SK-N-MC (cell line): ENCODE measurements around the gene SIPA1L3.
"Not testable (repeated sequence)": the region's sequence is repeated elsewhere in the genome, so short reads cannot be mapped to it uniquely, and the experiment has no call there.

Experiments
- DNase-seq: peaks from one replicate; pipeline ENCODE4 v3.0.0-alpha.2; 2011; ENCODE audit warnings: low read depth, low spot score
- H3K27ac ChIP-seq: fragments of 200-600 bp; sonication (generic); 2 replicates; pipeline ENCODE4 v1.5.1; 2016; ENCODE audit warnings: mixed run types
- H3K36me3 ChIP-seq: fragments of 200-600 bp; sonication (generic); 2 replicates; pipeline ENCODE4 v1.6.1; 2017; ENCODE audit warnings: antibody characterized with exemption, low read length, mixed read lengths; ENCODE audit not compliant: insufficient read depth
- H3K4me3 ChIP-seq: fragments of 200-600 bp; sonication (generic); 2 replicates; pipeline ENCODE4 v1.5.1; 2016
- H3K9ac ChIP-seq: fragments of 200-600 bp; sonication (generic); 2 replicates; pipeline ENCODE4 v1.8.0; 2017; ENCODE audit warnings: mixed run types, mixed read lengths; ENCODE audit not compliant: insufficient read length
- H3K9me3 ChIP-seq: fragments of 200-600 bp; sonication (generic); 2 replicates; pipeline ENCODE4 v1.6.1; 2017; ENCODE audit warnings: low read depth, mild to moderate bottlenecking, antibody characterized with exemption, low read length, moderate library complexity, mixed read lengths
- EZH2 ChIP-seq: fragments of 200-600 bp; sonication (generic); IDR thresholded peaks from one replicate; pipeline ENCODE4 v1.6.1; 2017; ENCODE audit warnings: antibody characterized with exemption
- FOXP2 ChIP-seq: optimal IDR thresholded peaks from 2 replicates; pipeline ENCODE3; 2011; ENCODE audit warnings: mild to moderate bottlenecking, moderate library complexity; ENCODE audit not compliant: insufficient read depth; ENCODE audit errors: extremely low read length, control extremely low read depth
- POLR2AphosphoS5 ChIP-seq: IDR thresholded peaks from 2 replicates; pipeline ENCODE4 v1.6.1; 2012; ENCODE audit warnings: mild to moderate bottlenecking, low read depth, low read length, borderline replicate concordance

The SIPA1L3 gene

DNA sequence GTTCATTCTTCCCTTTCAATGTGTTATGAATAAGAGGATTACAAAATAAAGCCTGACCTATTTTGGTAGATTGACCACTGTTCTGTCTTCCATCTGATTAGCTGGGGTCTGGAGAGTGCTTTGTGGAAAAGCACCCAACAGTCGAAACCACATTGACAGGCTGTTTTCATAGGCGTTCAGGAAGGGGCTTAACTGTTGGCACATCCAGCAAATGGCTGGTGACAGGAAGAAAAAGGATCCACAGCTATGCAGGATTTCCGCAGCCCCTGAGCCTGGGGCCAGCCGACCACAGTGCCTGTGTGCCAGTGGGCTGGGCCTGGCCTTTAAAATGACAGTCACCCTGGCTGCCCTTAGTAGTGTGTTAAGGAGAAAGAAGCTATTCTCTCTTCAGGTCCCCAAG is 113.3 kb downstream of the SIPA1L3 start:
- no peak for DNase-seq
- H3K9me3 ChIP-seq: no peaks in the 10 kb centered on the region
- no peak overlapping the region for H3K9ac ChIP-seq
- H3K4me3 ChIP-seq: no peak overlapping the region
- TF ChIP-seq EZH2 (no peak), FOXP2 (no peak), POLR2AphosphoS5 (no peak)
- H3K36me3 ChIP-seq: no peaks in the 10 kb centered on the region
- H3K27ac ChIP-seq: no peak overlapping the region

DNA sequence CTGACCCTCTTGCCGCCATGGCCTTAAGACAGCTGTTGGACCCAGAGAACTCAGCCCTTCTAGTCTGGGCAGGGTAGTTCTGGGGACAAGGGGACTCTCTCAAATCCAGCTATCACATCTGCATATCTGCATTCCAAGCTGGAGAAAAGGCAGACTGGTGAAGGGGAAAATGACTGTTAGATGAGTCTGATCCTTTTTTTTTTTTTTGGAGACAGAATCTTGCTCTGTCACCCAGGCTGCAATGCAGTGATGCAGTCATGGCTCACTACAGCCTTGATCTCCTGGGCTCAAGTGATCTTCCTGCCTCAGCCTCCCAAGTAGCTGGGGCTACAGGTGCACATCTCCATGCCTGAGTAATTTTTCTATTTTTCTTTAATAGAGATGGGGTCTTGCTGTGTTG is 114.3 kb downstream of the SIPA1L3 start:
- TF ChIP-seq FOXP2 (no peak), POLR2AphosphoS5 (no peak), EZH2 (no peak)
- Histone ChIP-seq H3K9ac (no peak overlapping the region), H3K4me3 (no peak overlapping the region)

DNA sequence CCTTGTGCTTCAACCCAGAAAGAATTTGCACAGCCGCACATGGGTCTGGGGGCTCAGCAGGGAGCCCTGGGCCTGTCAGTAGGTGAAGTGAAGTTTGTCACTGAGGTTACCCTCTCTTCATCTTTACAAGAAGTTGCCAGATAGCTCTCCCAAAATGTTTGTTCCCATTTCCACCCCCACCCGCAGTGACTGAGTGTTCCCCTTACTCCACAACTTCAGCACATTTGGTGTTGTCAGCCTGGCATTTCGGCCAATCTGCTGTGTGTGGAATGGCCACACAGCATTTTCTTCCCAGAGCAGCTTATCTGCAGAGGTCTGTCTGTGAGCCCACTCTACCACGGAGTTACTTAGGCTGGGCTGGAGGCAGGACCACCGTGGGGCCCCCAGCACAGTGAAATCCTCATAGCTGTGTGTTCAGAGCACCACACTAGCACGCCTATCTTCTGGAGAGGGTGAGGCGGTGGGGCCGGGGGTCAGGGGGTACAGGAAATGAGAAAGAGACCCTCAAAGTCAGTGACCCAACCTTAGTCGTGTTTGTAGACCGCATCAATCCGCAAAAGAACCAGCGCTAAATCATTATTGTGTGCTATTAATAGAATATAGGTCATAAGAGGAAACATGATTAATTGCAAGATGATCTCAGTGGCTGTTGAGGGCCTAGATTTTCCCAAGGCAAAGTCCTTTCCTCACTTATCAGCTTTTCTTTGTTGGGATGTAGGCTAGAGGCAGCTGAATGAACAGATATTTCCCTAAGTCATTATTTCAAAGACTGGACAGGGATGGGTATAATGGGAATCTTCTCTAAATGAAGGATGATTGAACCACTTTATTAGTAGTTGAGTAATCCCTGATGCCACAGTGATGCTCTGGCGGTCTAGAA is 116.0 kb downstream of the SIPA1L3 start:
- Histone ChIP-seq H3K9ac (no peak overlapping the region), H3K36me3 (no peaks in the 10 kb centered on the region), H3K9me3 (no peaks in the 10 kb centered on the region), H3K4me3 (no peak overlapping the region), H3K27ac (no peak overlapping the region)
- DNase-seq: no peak
- TF ChIP-seq EZH2: no peak
- no peak for TF ChIP-seq FOXP2

More for the DNA sequence above, 114.3 kb downstream of the SIPA1L3 start:
- no peak for DNase-seq
- H3K9me3 ChIP-seq: no peaks in the 10 kb centered on the region
- H3K36me3 ChIP-seq: no peaks in the 10 kb centered on the region
- H3K27ac ChIP-seq: no peak overlapping the region

DNA sequence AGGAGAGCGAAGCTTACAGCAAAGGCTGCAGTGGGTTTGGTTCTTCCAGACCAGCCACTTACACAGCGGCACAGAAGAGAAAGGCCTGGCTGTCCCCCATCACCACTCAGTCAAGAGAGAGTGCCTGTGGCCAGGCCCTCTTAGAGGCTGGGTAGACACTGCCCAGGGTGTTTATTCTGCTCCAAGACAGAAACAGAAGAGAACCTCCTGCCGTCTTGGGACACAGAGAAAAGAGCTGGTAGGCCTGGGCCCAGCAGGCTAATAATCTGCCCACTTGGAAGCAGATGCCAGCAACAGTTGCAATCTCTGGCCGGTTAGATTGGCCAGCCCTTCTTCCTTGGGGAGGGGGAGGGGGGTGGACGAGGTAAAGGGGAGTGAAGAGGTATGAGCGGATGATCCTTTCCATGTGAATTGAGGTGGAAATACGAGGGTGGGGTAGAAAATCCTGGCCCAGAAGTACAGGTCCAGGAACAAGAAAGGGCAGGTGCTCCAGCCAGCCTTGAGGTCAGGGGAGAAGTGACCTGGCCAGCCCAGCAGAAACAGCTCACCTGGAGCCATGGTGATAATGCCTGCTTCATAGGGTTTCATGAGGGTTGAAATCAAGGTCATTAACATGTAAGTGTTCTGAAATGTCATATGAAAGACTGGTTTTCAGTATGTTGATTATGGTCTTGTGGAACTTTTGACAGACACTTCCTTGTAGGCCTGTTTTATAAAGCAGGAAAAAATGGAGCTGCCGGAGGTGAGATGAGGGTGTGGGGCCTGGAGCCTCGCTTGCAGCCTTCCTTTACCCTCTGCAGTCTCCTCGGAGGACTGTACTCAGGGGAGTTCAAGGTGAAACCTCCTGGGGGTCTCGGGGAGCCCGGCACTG is 116.9 kb downstream of the SIPA1L3 start:
- H3K9ac ChIP-seq: no peak overlapping the region
- no peak for TF ChIP-seq POLR2AphosphoS5
- TF ChIP-seq EZH2: no peak
- TF ChIP-seq FOXP2: no peak
- no peak for DNase-seq
- H3K36me3 ChIP-seq: no peaks in the 10 kb centered on the region
- H3K4me3 ChIP-seq: no peak overlapping the region
- no peaks in the 10 kb centered on the region for H3K9me3 ChIP-seq
- H3K27ac ChIP-seq: no peak overlapping the region

DNA sequence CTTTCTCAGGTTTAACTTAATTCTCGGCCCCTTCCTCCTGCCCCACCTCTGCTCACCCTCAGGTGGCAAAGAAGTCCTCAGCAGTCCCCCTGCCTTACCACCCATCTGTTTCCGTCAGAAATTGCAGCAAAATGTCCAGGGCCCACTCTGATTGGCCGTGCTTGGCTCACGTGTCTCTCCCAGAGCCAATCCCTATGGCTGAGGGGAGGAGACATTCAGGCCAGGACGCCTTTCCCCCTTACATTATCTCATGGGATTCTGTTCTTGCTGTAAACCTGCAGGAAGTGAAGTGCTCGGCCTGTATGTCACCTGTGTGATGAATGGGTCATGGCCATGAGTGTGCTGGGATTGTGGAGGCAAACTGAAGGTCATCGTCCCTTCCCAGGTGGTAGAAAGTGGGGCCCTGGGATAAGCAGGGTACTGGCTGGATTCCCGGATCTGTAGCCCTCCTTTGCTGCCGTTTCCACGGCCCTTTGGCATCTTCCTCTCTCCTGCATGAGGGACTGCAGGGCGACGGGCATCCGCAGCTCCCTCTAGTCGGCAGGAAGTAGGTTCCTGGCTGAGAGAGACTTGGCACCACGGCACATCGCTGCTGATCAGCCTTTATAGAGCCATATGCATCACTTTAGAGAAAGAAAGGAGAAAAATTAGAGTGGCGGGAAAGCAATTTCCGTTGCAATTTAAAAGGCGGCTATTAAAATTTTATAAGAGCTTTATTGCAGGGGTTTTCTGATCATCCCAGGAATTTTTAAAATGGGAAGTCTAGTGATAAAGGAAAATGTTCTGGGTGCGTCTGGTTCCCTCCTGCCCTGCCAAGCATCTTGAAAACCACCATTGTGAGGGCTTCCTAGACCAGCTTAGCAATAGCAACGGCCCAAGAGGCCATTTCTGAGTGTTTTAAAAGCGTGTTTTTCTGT is 118.2 kb downstream of the SIPA1L3 start:
- TF ChIP-seq FOXP2: no peak
- Histone ChIP-seq H3K4me3 (no peak overlapping the region), H3K36me3 (no peaks in the 10 kb centered on the region), H3K9ac (no peak overlapping the region), H3K9me3 (no peaks in the 10 kb centered on the region), H3K27ac (no peak overlapping the region)
- DNase-seq: no peak

DNA sequence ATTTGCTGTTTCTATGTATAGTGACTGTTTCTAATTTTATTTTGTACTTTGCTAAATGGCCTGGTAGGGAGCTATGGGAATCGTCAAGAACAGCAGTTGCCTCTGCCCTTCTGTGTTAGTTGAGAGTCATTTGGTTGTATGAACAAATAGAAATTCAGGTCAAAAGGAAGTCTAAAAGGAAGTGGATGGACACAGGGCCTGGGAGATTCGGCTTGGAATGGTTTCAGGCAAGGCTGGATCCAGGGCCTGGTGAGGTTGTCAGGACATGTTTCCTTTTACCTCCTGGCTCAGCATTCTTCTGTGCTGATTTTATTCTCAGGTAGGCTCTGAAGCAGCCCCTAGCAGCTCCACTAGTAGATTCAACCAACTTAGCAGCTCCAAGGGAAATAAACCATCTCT is 118.9 kb downstream of the SIPA1L3 start:
- H3K27ac ChIP-seq: no peak overlapping the region
- no peak for DNase-seq
- no peaks in the 10 kb centered on the region for H3K9me3 ChIP-seq
- no peak overlapping the region for H3K9ac ChIP-seq
- H3K36me3 ChIP-seq: no peaks in the 10 kb centered on the region
- no peak for TF ChIP-seq EZH2
- TF ChIP-seq POLR2AphosphoS5: no peak
- H3K4me3 ChIP-seq: no peak overlapping the region

DNA sequence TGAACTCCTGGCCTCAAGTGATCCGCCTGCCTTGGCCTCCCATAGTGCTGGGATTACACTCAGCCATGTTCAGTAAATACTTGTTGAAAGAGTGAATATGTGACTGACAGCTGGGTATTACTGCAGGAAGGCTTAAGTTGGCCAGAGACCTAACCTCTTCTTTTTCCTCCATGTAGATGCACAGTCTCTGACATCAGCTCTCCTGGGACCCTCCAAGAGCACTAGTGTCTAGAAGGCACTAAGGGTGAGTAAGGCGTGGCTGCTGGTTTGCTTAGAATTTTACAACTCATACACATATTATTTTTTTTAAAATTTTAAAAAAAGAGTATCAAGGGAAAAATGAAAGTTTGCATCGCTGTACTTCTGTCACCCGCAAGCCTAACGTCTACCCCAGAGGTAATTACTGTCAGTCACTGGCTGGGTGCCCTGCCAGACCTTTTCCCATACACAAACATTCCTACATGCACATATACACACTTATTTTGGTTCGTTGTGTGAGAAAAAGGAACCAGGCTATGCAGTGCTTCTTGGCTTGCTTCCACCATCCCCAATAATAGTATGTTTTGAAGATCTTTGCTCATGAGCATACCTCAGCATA is 122.0 kb downstream of the SIPA1L3 start:
- no peak overlapping the region for H3K4me3 ChIP-seq
- no peaks in the 10 kb centered on the region for H3K36me3 ChIP-seq
- no peak overlapping the region for H3K9ac ChIP-seq
- H3K9me3 ChIP-seq: no peaks in the 10 kb centered on the region
- no peak for DNase-seq
- TF ChIP-seq FOXP2 (no peak), POLR2AphosphoS5 (no peak), EZH2 (no peak)
- no peak overlapping the region for H3K27ac ChIP-seq

DNA sequence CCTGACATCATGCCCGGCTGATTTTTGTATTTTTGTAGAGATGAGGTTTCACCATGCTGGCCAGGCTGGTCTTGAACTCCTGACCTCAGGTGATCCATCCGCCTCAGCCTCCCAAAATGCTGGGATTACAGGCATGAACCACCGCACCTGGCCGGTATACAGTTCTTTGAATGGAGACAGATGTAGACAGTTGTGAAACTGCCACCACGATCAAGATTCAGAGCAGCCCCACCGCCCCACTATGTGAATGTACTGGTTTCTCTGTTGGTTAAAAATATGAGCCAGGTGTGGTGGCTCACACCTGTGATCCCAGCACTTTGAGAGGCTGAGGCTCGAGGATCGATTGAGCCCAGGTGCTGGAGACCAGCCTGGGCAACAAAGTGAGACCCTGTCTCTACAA is 123.0 kb downstream of the SIPA1L3 start:
- not testable (repeated sequence) for H3K4me3 ChIP-seq, H3K9me3 ChIP-seq, H3K9ac ChIP-seq, DNase-seq, H3K36me3 ChIP-seq, H3K27ac ChIP-seq
